ENCODE results near the gene TMEM91. TPM values are rescaled to one million over a fixed set of nuclear protein-coding genes. Genes with fewer than 3 reads are reported as not detected.

TMEM91 gene
- polyA plus RNA-seq, 1 donor from 2014 or later, result 24.4 TPM

DNA sequence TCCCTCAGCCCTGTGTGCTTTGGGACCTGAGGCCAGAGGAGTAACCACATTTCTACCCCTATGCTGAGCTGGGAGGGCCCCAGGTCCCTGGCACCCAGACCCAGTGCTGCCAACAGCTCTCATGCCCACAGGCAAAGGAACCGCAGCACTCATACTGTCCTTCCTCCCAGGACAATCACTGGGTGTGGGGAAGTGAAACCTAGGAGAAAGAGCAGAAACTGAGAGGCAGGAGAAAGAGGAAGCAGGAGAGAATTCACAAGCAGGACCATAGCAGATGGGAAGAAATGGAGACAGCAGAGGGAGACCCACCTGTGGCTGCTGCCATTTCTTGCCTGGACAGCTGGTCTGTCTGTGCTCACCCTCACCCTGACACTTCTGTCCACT lies 47.5 kb upstream of the TMEM91 start:
- Histone ChIP-seq H3K4me2 (ENCODE audit: low read length) (no peak overlapping the region), H3K79me2 (replicated peaks; ENCODE audit: insufficient read depth, low read length) (no peaks in the 10 kb centered on the region), H3K27ac (ENCODE audit: low read length) (no peak overlapping the region), H3F3A (ENCODE audit: insufficient read depth, low read length, poor library complexity, severe bottlenecking) (no peaks in the 10 kb centered on the region), H3K36me3 (ENCODE audit: insufficient read depth, low read length) (no peaks in the 10 kb centered on the region), H2AFZ (ENCODE audit: low read depth, low read length) (no peak overlapping the region), H3K9me2 (ENCODE audit: insufficient read depth, low read length) (no peaks in the 10 kb centered on the region), H3K9ac (ENCODE audit: low read length) (no peak overlapping the region), H3K27me3 (ENCODE audit: insufficient read depth, low read depth, low read length) (no peaks in the 10 kb centered on the region), H3K4me3 (ENCODE audit: low read length) (no peak overlapping the region), H4K20me1 (ENCODE audit: insufficient read depth) (no peaks in the 10 kb centered on the region), H3K9me3 (ENCODE audit: low read length) (no peaks in the 10 kb centered on the region)
- no peak for TF ChIP-seq CTCF (IDR thresholded peaks at IDR 0.05; ENCODE audit: poor library complexity, severe bottlenecking)
- TF ChIP-seq, protein P1, sequence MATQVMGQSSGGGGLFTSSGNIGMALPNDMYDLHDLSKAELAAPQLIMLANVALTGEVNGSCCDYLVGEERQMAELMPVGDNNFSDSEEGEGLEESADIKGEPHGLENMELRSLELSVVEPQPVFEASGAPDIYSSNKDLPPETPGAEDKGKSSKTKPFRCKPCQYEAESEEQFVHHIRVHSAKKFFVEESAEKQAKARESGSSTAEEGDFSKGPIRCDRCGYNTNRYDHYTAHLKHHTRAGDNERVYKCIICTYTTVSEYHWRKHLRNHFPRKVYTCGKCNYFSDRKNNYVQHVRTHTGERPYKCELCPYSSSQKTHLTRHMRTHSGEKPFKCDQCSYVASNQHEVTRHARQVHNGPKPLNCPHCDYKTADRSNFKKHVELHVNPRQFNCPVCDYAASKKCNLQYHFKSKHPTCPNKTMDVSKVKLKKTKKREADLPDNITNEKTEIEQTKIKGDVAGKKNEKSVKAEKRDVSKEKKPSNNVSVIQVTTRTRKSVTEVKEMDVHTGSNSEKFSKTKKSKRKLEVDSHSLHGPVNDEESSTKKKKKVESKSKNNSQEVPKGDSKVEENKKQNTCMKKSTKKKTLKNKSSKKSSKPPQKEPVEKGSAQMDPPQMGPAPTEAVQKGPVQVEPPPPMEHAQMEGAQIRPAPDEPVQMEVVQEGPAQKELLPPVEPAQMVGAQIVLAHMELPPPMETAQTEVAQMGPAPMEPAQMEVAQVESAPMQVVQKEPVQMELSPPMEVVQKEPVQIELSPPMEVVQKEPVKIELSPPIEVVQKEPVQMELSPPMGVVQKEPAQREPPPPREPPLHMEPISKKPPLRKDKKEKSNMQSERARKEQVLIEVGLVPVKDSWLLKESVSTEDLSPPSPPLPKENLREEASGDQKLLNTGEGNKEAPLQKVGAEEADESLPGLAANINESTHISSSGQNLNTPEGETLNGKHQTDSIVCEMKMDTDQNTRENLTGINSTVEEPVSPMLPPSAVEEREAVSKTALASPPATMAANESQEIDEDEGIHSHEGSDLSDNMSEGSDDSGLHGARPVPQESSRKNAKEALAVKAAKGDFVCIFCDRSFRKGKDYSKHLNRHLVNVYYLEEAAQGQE (IDR thresholded peaks at IDR 0.05; ENCODE audit: borderline replicate concordance), result no peak
- TF ChIP-seq TAF1 (IDR thresholded peaks at IDR 0.05; ENCODE audit: low read depth), result no peak

- H2AFZ ChIP-seq (ENCODE audit: low read depth, low read length), result no peak overlapping the region
- TF ChIP-seq TAF1 (IDR thresholded peaks at IDR 0.05; ENCODE audit: low read depth), result no peak
- no peak for TF ChIP-seq CTCF (IDR thresholded peaks at IDR 0.05; ENCODE audit: poor library complexity, severe bottlenecking)
- no peak for TF ChIP-seq POLR2AphosphoS5 (IDR thresholded peaks at IDR 0.05)
- TF ChIP-seq EZH2 (IDR thresholded peaks at IDR 0.05; ENCODE audit: borderline replicate concordance, insufficient read depth, low read length, poor library complexity, severe bottlenecking), result no peak
- TF ChIP-seq, protein P1 (IDR thresholded peaks at IDR 0.05; ENCODE audit: borderline replicate concordance), result no peak
- no peak for TF ChIP-seq RAD21 (conservative IDR thresholded peaks at IDR 0.05)
- TF ChIP-seq EP300 (conservative IDR thresholded peaks at IDR 0.05; ENCODE audit: poor library complexity, severe bottlenecking), result no peak
- TF ChIP-seq MXI1 (conservative IDR thresholded peaks at IDR 0.05; ENCODE audit: poor library complexity, severe bottlenecking), result no peak
- no peak for TF ChIP-seq SMC3 (conservative IDR thresholded peaks at IDR 0.05; ENCODE audit: poor library complexity)
- H3K4me2 ChIP-seq (ENCODE audit: low read length), result no peak overlapping the region
Observed at GRCh38 chr19:41330481-41330880, 45.9 kb upstream of the TMEM91 start.

More at GRCh38 chr19:41330481-41330880, 45.9 kb upstream of the TMEM91 start:
- Histone ChIP-seq H3K4me3 (ENCODE audit: low read length) (no peak overlapping the region), H3K9ac (ENCODE audit: low read length) (no peak overlapping the region), H3K79me2 (replicated peaks; ENCODE audit: insufficient read depth, low read length) (no peaks in the 10 kb centered on the region), H3K9me2 (ENCODE audit: insufficient read depth, low read length) (no peaks in the 10 kb centered on the region), H4K20me1 (ENCODE audit: insufficient read depth) (no peaks in the 10 kb centered on the region), H3K27me3 (ENCODE audit: insufficient read depth, low read depth, low read length) (no peaks in the 10 kb centered on the region), H3K27ac (ENCODE audit: low read length) (no peak overlapping the region), H3F3A (ENCODE audit: insufficient read depth, low read length, poor library complexity, severe bottlenecking) (no peaks in the 10 kb centered on the region), H3K36me3 (ENCODE audit: insufficient read depth, low read length) (no peaks in the 10 kb centered on the region), H3K9me3 (ENCODE audit: low read length) (no peaks in the 10 kb centered on the region)

Measured in neural cell (in vitro differentiated cells).